NT2/D1 (cell line): ENCODE data around the gene TENM4.

Experiments
- SUZ12 ChIP-seq: IDR thresholded peaks from 2 replicates; pipeline ENCODE4 v1.6.1; 2011; ENCODE audit not compliant: insufficient read length, insufficient read depth; ENCODE audit errors: extremely low read depth
- YY1 ChIP-seq: IDR thresholded peaks from 2 replicates; pipeline ENCODE4 v1.6.1; 2011; ENCODE audit not compliant: insufficient read length, insufficient read depth
- ZNF274 ChIP-seq: IDR thresholded peaks from 2 replicates; pipeline ENCODE4 v1.6.1; 2011; ENCODE audit warnings: mild to moderate bottlenecking, low read depth, low read length

GRCh38 chr11:79198203-79198897 is 242.5 kb downstream of the TENM4 start:
- TF ChIP-seq ZNF274 (no peak), YY1 (no peak), SUZ12 (no peak)
